ENCODE measurements around the gene MED12L.
"Not testable (repeated sequence)": the region's sequence is repeated elsewhere in the genome, so short reads cannot be mapped to it uniquely, and the experiment has no call there.

Gene MED12L

DNA sequence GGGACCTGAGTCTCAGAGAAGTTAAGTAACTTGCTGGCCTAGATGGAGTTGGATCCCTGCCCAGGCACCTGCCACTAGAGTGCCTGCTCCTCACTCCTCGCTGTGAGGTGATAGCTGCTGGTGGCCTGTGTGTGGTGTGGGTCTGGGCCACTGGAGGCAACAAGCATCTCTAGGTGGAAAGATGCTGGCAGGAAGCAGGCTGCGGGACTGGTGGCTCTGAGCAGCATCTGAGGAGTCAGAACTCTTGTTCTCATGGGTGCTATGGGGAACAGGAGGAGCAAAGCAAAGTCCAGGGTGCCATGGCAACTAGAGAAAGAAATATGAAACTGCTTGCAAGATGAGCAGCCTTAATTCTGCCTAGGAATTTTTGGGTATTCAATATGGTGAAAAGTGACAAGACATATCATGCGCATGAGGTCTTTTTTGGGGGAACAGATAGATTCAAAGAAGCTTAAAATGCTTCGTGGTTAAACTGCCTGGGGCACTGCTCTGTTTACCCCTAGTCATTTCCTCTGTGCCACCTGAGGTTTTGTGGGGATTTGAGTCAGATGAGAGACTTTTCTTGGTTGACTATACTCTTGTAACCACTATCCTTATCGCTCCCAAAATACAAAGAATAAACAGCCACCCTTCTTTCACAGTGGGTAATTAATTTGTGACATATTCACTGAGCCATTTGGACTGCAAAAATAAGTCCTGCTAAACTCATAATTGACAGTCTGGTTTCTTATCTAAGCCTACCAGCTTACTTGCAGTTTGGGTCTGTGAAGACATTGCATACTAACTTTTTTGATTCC, 50.3 kb downstream of the MED12L start:
- no peak for DNase-seq (ENCODE audit: low spot score)

DNA sequence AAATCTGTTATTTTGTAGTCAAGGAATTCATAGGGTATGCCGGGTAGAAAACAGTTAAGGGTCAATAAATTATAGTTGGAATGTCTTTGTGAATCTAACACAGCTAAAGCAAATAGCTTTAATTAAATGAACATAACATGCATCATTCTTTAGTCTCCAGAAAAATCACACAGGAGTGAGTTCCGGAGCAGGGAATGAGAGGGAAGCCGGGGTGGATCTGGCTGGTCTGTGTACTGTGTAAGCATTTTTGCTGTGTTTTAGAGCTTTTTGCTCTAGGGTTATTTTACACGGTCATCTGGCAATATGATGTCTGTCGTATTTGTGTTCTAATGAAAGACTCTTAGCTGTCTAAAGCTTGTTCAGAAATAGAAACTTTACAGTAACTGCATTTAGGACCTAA, 57.5 kb downstream of the MED12L start:
- DNase-seq (ENCODE audit: low spot score), result no peak

DNA sequence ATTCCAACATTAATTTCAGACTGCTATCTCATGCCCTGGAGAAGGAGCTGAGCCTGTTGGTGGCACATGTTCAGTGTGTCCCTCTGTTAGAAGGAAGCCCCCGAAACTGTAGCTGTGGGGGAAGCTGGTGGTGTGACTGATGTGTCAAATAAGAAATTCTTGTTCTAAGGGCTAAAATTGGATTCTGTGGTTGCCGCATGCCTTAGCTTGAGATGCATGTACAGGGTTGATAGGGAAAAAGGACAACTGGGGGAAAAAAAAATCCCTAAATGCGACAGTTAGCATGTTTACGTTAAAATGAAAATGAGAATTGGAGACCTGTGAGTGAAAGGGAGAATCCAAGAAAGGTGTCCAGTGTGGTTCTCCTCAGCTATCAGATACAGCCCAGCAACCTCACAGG, 58.6 kb downstream of the MED12L start:
- no peak for DNase-seq (ENCODE audit: low spot score)

DNA sequence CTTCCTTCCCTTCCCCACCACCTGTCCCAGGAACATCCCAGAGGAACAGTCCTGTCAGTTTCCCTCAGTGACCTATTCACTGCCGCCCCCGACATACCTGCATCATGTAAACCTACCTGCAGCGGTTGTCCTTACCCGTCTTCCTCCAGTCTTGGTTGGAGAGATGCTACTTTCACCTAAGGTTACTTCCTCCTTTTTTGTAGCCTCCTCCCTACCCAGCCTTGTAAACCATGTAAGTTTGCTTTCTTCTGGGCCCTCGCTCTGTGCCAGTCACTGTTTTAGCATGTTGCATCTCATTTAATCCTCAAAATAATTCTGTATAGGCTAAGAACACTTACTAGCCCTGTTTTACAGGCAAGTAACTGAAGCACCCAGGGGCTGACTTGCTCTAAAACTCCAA, 59.3 kb downstream of the MED12L start:
- no peak for DNase-seq (ENCODE audit: low spot score)

DNA sequence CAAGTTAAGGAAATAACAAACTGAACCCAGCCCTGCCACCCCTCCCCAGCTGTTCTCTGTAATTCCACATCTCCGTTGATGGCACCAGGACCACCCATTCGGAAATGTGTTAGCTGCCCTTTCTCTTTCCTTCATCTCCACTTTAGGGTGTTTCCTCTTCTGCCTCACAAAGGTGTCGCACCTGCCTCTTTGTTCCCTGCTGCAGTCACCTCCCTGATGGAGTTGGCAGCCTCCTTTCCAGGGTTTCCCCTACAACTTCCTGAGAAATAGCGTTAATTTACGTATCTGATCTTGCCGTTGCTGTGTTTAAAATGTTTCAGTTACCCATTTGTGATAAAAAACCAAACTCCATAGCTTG, 60.2 kb downstream of the MED12L start:
- no peak for DNase-seq (ENCODE audit: low spot score)

DNA sequence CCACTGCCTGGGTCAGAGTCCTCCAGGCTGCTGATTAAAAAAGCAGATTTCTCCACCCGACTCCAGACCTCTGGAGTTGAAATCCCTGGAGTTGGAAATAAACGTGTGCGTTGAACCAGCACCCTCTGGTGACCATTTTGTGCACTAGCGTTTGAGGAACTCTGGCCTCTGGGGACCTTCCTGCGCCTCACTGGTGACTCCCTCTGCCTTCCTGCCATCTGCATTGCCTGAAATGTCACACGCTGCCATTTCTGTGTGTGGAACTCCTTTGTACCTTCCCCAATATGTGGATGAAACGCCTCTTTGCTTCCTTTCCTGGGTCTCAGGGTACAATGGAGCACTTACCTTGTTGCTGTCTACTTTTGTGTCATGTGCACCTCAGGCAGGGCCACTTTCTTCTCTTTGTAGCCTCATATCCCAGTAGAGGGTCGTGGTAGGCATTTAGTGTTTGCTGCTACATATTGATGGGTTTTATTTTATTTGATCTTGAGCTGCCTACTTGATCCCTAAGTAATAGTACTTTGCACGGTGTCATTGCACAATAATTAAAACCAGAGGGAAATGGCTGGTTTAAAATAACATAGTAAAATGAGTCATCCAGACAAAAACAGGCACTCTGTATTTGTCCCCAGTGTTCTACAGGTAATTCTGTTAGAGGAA, 60.7 kb downstream of the MED12L start:
- peak; percentile 86 for DNase-seq (ENCODE audit: low spot score)

DNA sequence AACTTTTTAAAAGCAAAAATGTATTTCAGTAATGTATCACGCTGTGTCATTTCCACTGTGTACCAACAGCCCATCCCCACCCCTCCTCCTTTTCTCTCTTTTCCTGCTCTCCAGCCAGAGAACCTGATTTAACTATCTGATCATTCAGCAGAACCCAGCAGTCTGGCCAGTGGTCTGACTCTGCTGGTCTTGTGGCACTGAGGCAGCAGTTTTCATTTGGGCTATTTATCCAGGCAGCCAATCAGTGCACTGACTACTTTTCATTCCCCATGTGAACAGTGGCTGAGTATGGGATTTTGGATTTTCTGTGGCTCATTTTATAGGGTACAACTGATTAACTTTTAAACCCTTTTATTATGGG, 61.2 kb downstream of the MED12L start:
- no peak for DNase-seq (ENCODE audit: low spot score)

DNA sequence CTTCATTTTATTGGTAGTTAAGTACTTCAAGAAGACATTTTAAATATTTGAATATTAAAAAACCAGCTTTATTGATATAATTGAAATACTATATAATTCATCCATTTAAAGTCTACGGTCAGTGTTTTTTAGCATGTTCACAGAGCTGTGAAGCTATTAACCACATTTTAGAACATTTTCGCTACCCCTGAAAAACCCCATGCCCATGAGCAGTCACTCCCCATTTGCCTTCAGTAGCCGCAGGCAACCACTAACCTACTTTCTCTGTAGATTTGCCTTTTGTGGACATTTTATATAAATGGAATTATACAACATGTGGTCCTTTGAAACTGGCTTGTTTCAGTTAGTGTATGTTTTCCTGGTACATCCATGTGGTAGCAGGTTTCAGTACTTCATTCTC, 61.8 kb downstream of the MED12L start:
- no peak for DNase-seq (ENCODE audit: low spot score)

DNA sequence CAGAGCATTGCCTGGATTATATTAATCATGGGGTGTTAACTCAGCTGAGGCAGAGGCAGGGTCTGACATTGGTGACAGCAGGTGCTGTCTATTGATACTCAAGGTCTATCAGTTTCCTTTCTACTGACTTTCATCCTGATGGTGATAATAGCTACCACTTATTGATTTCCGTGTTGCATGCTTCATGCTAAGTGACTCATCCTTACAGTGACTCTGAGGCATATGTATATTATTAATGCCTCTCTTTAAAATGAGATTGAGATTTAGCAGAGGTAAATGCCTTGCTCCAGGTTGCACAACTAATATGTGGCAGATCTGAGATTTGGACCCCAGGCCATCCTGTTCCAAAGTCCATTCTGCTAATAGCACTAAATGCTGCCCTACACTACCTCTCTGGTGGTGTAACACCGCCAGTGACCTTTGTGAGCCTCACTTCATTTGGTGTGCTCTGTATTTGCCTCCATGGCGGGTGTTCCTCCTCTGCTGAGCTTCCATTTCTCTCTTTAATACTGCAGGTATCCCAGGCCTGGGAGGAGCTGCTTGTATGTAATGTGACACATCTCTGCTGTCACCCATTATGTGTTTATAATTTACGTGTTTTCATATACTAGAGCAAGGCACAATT, 67.1 kb downstream of the MED12L start:
- DNase-seq (ENCODE audit: low spot score), result no peak

DNA sequence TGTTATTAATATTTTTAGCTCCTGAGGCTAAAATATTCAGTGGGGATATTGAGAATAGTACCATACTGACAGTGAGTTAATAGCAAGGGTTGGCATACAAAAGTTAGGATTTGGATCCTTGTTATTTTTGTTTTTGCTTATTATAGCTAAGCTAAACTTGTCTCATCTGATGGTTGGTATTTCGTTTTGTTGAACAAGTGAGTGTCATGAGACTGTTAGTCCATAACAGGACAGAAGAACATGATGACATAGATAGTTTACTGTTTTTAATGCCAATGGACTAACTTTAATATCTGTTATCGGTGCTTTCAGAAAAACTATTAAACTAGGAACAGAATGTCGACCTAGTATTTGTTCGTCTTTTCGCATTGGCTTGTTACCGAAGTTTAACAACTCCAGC, 69.1 kb downstream of the MED12L start:
- no peak for DNase-seq (ENCODE audit: low spot score)

DNA sequence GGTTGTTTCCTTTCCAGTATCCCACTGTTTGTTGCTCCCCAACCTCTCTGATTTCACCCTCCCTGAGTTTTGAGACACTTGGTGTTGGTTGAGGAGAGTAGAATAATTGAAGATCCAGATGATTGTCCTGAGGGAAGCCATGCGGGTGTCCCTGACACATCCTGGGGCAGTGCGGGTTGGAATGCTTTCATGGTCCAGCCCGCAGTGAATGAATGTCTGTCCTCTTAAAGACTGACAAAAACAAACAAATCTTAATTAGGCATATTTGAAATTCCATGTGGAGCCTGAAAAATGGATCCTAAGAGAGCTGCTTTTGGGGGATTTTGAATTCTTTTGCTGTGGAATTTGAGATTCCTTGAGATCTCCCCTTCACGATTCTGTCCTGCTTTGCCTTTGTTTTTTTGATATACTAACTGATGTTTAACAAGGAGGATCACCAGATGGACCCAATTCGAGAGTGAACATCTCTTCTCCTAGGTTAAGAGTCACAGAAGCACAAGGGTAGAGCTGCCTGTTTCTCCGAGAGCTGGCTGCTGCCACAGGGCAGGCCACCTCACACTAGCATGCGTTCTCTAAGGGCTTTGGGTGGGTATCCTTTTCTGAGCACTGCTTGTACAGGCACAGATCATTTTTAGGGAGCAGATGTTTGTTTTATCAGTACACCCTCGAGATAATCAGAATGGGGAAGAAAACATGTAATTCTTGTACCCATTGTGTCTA, 70.1 kb downstream of the MED12L start:
- DNase-seq (ENCODE audit: low spot score), result no peak

DNA sequence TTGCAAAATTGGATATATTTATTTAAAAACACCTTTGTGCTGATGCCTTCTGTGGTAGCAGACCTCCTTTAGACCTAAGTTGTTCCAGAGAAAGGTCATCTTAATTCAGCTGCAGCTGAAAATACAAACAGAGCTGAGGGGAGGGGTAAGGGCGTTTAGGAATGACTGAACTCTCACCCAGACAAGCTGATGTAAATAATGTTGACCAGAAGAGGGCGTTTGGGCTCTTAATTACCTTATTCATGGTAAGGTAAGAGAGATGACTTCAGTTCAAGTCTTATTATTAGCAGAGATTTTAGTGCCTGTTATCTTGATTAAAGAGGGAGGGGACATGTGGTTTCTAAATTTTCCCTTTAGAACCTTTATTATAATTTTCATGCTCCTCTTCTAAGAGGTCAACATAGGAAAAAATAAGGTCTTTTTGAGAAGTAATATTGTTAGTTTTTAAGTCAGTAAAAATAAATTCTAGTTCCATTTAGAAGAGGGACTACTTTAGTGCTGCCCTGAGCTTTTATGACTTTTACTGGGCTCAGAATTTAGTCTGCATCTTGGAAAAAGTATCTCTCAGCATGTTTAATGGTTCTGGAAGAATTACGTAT, 71.3 kb downstream of the MED12L start:
- peak; percentile 67 for DNase-seq (ENCODE audit: low spot score)

DNA sequence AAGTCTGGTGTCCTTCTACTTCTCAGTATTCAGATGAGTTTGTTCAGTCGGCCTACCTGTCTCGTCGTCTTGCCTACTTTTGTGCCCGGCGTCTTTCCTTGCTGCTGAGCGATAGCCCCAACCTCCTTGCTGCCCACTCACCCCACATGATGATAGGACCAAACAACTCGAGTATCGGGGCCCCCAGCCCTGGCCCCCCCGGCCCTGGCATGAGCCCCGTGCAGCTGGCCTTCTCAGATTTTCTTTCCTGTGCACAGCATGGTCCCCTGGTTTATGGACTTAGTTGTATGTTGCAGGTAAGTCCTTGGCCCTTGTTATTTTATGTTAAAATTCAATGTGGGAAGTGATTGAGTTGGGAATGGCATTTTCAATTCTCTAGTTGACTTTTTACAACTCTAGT, 74.3 kb downstream of the MED12L start:
- DNase-seq (ENCODE audit: low spot score), result no peak

DNA sequence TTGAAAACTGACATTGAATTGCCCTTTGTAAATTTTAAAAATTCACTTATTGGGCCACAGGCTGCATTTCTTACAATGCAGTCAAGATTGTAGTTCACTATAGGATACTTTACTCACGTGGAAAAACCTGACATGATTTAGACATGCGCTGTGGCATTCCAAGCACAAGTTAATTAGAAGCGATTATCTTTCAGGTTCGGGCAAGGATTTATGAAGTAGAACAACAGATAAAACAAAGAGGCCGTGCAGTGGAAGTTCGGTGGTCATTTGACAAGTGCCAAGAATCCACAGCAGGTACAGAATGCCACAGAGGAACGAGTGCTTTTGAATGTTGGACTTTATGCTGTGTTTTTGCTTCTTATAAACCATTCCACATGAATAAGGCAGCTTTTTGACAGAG, 79.8 kb downstream of the MED12L start:
- no peak for DNase-seq (ENCODE audit: low spot score)

DNA sequence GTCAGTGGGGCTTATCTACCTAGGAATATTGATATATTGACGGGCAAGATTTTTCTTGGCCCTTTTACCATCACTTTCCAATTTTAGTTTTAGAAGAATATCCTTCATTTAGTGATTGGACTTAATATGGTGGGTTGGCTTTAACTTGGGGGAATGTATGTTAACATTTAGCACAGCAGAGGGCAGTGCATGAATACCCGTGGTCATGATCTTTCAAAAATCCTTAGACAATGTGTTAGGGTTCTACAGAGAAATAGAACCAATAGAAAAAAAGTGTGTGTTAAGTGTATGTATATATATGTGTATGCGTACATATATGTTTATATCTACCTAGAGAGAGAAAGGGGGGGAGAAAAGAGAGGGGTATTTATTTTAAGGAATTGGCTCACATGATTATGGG, 80.7 kb downstream of the MED12L start:
- DNase-seq (ENCODE audit: low spot score), result no peak

DNA sequence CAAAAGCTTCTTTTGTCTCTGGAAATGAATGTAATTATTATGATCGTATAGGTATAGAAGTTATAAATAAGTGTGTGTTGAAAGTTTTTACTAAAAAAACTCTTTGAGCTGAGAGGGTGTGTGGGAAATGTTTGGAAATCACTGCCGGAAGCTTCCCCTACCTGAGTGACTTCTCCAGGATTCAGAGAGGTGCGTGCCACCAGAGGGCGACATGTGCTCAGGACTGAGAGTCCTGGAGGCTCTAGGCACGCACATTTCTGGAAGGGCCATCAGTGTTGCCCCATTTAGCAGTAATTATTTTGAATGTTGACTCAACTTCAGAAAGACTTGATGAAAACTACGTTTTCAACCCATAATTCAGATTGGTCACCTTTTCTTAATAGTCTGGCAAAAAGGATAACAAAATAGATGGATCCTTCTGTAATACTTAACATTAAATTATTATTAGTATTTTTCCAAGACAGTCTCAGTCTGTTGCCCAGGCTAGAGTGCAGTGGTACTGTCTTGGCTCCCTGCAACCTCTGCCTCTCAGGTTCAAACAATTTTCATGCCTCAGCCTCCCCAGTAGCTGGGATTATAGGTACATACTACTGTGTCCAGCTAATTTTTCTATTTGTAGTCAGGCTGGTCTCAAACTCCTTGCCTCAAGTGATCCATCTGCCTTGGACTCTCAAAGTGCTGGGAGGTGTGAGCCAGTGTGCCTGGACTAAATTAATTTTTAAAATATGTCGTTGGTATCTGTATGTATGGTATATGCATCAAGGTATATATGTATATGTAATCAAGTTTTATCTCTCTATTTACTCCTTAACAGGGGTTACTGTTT, 83.0 kb downstream of the MED12L start:
- peak; percentile 69 for DNase-seq (ENCODE audit: low spot score)

DNA sequence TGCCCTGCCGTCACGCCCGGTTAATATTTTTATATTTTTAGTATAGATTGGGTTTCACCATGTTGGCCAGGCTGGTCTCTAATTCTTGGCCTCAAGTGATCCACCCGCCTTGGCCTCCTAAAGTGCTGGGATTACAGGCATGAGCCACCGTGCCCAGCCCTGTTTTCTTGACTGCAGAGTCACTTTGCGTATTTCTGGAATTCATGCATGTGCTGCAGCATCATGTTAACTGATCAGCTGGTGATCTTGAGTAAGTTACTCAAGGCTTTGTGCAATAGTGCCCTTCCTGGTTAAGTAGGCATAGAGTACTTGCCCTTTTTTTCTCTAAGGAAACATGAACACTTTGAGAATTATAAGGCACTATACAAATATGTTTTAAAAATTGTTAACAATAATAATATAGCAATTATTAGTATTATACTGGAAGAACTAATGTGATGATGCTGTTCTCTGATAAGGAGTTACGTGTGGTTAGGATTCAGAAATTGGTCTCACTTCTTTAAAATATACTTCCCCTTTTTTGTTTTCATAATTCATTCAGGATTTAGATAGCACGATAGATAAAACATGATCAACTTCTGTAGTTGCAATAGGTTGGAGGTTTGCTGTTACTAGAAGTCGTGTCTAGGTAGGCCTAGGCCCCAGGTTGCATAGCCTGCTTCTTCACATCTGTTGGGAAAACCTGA, 83.9 kb downstream of the MED12L start:
- no peak for DNase-seq (ENCODE audit: low spot score)

DNA sequence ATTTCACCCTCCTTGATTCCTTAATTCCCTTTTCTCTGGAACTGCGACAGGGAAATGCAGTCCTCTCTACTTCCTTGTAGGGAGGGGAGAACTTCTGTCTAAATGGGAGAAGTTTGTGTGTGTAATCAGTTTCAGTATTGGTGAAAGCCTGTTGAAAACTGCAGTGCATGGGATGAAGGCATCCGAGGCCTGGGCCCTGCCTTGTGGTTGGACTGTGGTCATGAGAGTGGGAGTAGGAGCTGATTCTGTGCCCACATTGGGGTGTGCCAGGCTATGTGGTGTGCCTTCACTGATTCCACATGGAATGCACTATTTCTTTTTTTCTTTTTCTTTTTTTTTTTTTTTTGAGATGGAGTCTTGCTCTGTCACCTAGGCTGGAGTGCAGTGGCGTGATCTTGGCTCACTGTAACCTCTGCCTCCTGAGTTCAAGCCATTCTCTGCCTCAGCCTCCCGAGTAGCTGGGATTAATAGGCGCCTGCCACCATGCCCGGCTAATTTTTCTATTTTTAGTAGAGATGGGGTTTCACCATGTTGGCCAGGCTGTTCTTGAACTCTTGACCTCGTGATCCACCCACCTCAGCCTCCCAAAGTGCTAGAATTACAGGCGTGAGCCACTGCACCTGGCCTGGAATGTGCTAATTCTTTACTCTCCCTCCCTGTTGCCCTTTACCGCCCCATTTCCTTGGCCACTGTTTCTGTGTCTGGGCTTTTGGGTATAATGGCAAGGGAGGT, 84.7 kb downstream of the MED12L start:
- DNase-seq (ENCODE audit: low spot score), result not testable (repeated sequence)

DNA sequence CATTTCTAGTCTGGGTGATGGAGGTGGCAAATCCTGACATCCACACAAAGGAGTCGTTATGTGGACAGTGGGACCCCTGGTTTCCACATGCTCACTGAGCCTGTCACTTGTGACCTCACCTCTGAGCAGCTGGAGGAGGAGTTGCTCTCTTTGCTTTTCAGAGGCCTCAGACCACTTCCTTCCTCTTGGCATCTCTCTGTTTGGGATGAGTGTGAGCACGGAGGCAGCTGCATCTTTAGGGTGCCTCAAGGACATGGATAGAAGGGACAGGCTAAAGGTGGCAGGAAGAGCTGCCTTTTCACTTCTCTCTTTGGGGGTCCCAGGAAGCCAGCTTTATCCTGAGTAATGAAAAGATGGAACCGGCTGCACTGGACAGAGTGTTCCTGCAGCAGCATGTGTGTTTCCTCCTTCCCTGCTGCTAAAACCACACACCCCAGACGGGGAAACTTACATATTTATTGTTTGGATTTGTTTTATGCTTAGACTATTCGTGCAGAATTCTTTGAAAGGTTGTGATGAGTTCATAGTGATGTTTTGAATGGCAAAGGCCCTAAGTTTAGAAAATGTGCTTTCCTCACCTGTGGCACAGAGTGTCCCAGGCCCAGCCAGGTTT, 85.8 kb downstream of the MED12L start:
- no peak for DNase-seq (ENCODE audit: low spot score)

DNA sequence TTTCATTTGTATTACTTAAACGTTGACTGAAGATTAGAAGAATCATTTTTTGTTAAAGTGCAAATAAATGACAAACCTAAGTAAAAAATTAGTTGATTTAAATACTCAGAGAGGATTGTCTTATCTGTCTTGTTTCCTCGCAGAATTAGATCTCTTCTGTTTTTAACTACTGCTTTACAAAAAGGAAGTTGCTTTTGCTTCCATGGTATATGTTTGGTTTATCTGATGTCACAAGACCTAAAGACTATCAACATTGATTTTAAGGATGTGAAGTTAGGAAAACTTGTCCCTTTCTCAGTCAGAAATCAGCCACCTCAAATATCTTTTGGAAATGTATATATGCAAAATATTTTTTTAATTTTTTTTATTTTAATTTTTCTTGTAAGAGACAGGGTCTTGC, 88.9 kb downstream of the MED12L start:
- DNase-seq (ENCODE audit: low spot score), result no peak

Measured in LoVo (cell line).